H1 (cell line): ENCODE measurements around the gene ZNF496. TPM values are rescaled to one million over a fixed set of nuclear protein-coding genes. Genes with fewer than 3 reads are reported as not detected.

Experiments used
- EZH2 ChIP-seq: fragments of 200-600 bp; sonication (generic); IDR thresholded peaks from 2 replicates; pipeline ENCODE4 v1.7.1; 2012; ENCODE audit warnings: low read depth, mild to moderate bottlenecking, moderate library complexity, low read length, inconsistent platforms; ENCODE audit not compliant: severe bottlenecking
- RXRA ChIP-seq: IDR thresholded peaks from 2 replicates; pipeline ENCODE4 v1.6.1; 2011; ENCODE audit warnings: low read depth, mild to moderate bottlenecking, low read length, moderate library complexity; ENCODE audit not compliant: insufficient read depth
- TAF7 ChIP-seq: optimal IDR thresholded peaks from 2 replicates; pipeline ENCODE3; 2011; ENCODE audit warnings: low read depth, mild to moderate bottlenecking, inconsistent platforms, low read length, moderate library complexity, borderline replicate concordance
- TEAD4 ChIP-seq: IDR thresholded peaks from 2 replicates; pipeline ENCODE4 v1.6.1; 2012; ENCODE audit warnings: low read depth, low read length, inconsistent platforms, mixed read lengths
- polyA plus RNA-seq, 7 experiments: library from polyadenylated mRNA; depleted of rRNA in 3 of 7; stranded (reverse) in 5 of 7; unstranded in 2 of 7; fragments of >200 nt in 5 of 7; fragments of 200-250 nt in 2 of 7; gene quantifications; 1 replicate in 5 of 7; 2 replicates in 1 of 7; 4 replicates in 1 of 7; pipeline versions ENCODE4 v1.2.1 to v1.2.3, GENCODE V29; 2011 to 2013; ENCODE audit warnings: missing spikeins in 2 of 7, mixed read lengths in 2 of 7
- total RNA-seq: library from RNA; stranded (reverse); fragmentation: NEBNext Ultra II Directional; extraction: Animal tissue kit (Norgen Biotek cat#: 25700); gene quantifications from 2 replicates; pipeline ENCODE4 v1.2.1, GENCODE V29; 2021

ZNF496 gene
- total and polyA plus RNA-seq, 2 of the 8 experiments (the other 6 are each of a cell fraction or from before 2014, with no cell fraction given) = 27.9 to 71.4 TPM

DNA sequence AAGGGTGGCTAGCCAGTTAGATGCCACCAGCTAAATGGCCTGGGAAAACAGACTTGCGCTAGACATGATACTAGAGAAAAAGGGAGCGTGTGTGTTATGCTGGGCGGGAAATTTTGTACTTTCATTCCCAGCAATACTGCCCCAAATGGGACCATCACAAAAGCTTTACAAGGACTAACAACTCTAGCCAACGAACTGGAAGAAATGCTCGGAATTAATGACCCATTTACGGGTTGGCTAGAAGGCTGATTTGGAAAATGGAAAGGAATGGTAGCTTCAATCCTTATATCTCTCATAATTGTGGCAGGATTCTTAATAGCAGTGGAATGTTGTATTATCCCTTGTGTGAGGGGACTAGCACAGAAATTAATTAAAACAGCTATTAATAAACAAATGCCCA lies 27.9 kb upstream of the ZNF496 start (continued):
- TF ChIP-seq RXRA = no peak
- TF ChIP-seq TAF7 = no peak
- no peak for TF ChIP-seq EZH2
- no peak for TF ChIP-seq TEAD4
